Activated B cell treated with CpG ODN at 0.5 μM for 24 hours (primary cell): ENCODE measurements around the gene RFC5. TPM values are rescaled to one million over a fixed set of nuclear protein-coding genes. Genes with fewer than 3 reads are reported as not detected.

Source experiments
- ATAC-seq: fragments of 200-7000 bp; cut with Tn5 transposase; one replicate; pipeline ENCODE4 v1.10.0; 2021; ENCODE audit warnings: low read depth, mild to moderate bottlenecking, moderate library complexity
- CTCF ChIA-PET: fragments of 350-600 bp; sonication (Branson Sonifier 250); formaldehyde crosslinking; loops from one replicate; lab custom pipeline; 2021; ENCODE audit warnings: antibody characterized with exemption; lab: Charles Lee
- POLR2A ChIA-PET: fragments of 350-600 bp; sonication (Branson Sonifier 250); formaldehyde crosslinking; loops from one replicate; lab custom pipeline; 2021; ENCODE audit warnings: antibody characterized with exemption; lab: Charles Lee
- DNase-seq: peaks from one replicate; pipeline ENCODE4 v3.0.0; 2022
- H3K27ac Mint-ChIP-seq: one replicate; pipeline ENCODE4 v1.8.0; 2020; ENCODE audit warnings: mixed read lengths
- H3K27me3 Mint-ChIP-seq: one replicate; pipeline ENCODE4 v1.8.0; 2021; ENCODE audit warnings: mixed read lengths
- H3K36me3 Mint-ChIP-seq: one replicate; pipeline ENCODE4 v1.8.0; 2021; ENCODE audit warnings: low read depth, mixed read lengths
- H3K4me1 Mint-ChIP-seq: one replicate; pipeline ENCODE4 v1.8.0; 2021; ENCODE audit warnings: mixed read lengths
- H3K4me3 Mint-ChIP-seq: one replicate; pipeline ENCODE4 v1.8.0; 2020; ENCODE audit warnings: mild to moderate bottlenecking, mixed read lengths
- H3K9me3 Mint-ChIP-seq: one replicate; pipeline ENCODE4 v1.8.0; 2020; ENCODE audit warnings: mixed read lengths
- CTCF ChIP-seq: fragments of 200-600 bp; IDR thresholded peaks from one replicate; pipeline ENCODE4 v1.8.0; 2022; ENCODE audit warnings: antibody characterized with exemption, mild to moderate bottlenecking
- intact Hi-C: fragments of 100-400 bp; cut with micrococcal nuclease; formaldehyde crosslinking; loops from one replicate; pipeline ENCODE4 v1.15.1; 2024
- total RNA-seq: library from RNA; stranded (reverse); gene quantifications from 2 replicates; pipeline ENCODE4 v1.2.3, GENCODE V29; 2022

Gene RFC5
- total RNA-seq, 1 donor from 2014 or later = 20.1 TPM

- Mint-ChIP-seq H3K27ac (no peak overlapping the region), H3K9me3 (no peaks in the 10 kb centered on the region), H3K36me3 (peaks cover 15% of the 10 kb centered on the region), H3K4me3 (no peak overlapping the region), H3K4me1 (peaks cover 20% of the 10 kb centered on the region), H3K27me3 (no peaks in the 10 kb centered on the region)
- TF ChIP-seq CTCF = no peak
- intact Hi-C loops = loop anchor here (1.0 kb wide), 1 partner anchor 20 kb away; no protein-coding TSS in a partner anchor
- DNase-seq (peak; percentile 45), ATAC-seq (peak; percentile 95)
- ChIA-PET POLR2A (interaction anchor here (0.7 to 1.3 kb wide), 2 partner anchors 23 to 198 kb away, joined by 3 to 6 read pairs; no protein-coding TSS in a partner anchor), CTCF (interaction anchor here (0.7 to 1.3 kb wide), 2 partner anchors 8 to 10 kb away, joined by 3 to 4 read pairs; no protein-coding TSS in a partner anchor)
Observed at GRCh38 chr12:118055144-118055557, 38.6 kb downstream of the RFC5 start.

GRCh38 chr12:118055865-118056773 is 39.6 kb downstream of the RFC5 start:
- intact Hi-C loops = loop anchor here (1.0 kb wide), 1 partner anchor 21 kb away; no protein-coding TSS in a partner anchor
- ATAC-seq = no peak
- no peak for DNase-seq
- Mint-ChIP-seq H3K36me3 (peaks cover 12% of the 10 kb centered on the region), H3K4me3 (no peak overlapping the region), H3K4me1 (peaks cover 23% of the 10 kb centered on the region), H3K27me3 (no peaks in the 10 kb centered on the region), H3K27ac (no peak overlapping the region), H3K9me3 (no peaks in the 10 kb centered on the region)
- CTCF ChIA-PET = interaction anchor here (1.1 to 1.9 kb wide), 4 partner anchors 9 to 35 kb away, joined by 3 to 8 read pairs (median 4); no protein-coding TSS in a partner anchor
- POLR2A ChIA-PET = interaction anchor here (0.5 to 1.3 kb wide), 4 partner anchors 10 to 80 kb away, joined by 3 to 7 read pairs (median 4); partner anchors contain the start of gene PEBP1
- TF ChIP-seq CTCF = no peak

GRCh38 chr12:118058227-118058626 is 41.7 kb downstream of the RFC5 start:
- Mint-ChIP-seq H3K27ac (no peak overlapping the region), H3K4me1 (peaks cover 34% of the 10 kb centered on the region), H3K4me3 (no peak overlapping the region), H3K9me3 (no peaks in the 10 kb centered on the region), H3K36me3 (peaks cover 2% of the 10 kb centered on the region), H3K27me3 (no peaks in the 10 kb centered on the region)
- intact Hi-C loops = no loop called here
- ChIA-PET POLR2A (interaction anchor here (0.7 kb wide), 1 partner anchor 77 kb away, joined by 4 read pairs; the partner anchor contains the start of gene PEBP1), CTCF (no interaction called here)
- ATAC-seq = no peak
- no peak for DNase-seq
- TF ChIP-seq CTCF = no peak

- ATAC-seq (no peak), DNase-seq (no peak)
- Mint-ChIP-seq H3K36me3 (peaks cover 2% of the 10 kb centered on the region), H3K27ac (no peak overlapping the region), H3K4me1 (peaks cover 37% of the 10 kb centered on the region), H3K4me3 (no peak overlapping the region), H3K9me3 (no peaks in the 10 kb centered on the region), H3K27me3 (no peaks in the 10 kb centered on the region)
- intact Hi-C loops = no loop called here
- POLR2A ChIA-PET = no interaction called here
- CTCF ChIA-PET = no interaction called here
- TF ChIP-seq CTCF = no peak
Observed at GRCh38 chr12:118058881-118059280, 42.4 kb downstream of the RFC5 start.
